Right hindlimb (tissue), 1 donor: ENCODE measurements around the gene EFCAB11.
A peak's percentile ranks its signal among the peaks of the same experiment; 100 is the strongest.
"Not testable (repeated sequence)": the region's sequence is repeated elsewhere in the genome, so short reads cannot be mapped to it uniquely, and the experiment has no call there.

Experiments
- DNase-seq: peaks from one replicate; pipeline ENCODE4 v3.0.0-alpha.2; 2018

Gene EFCAB11

GRCh38 chr14:89910691-89911009, 43.9 kb downstream of the EFCAB11 start:
- no peak for DNase-seq

GRCh38 chr14:89909586-89909985, 44.9 kb downstream of the EFCAB11 start:
- DNase-seq = no peak

GRCh38 chr14:89908712-89909450, 45.6 kb downstream of the EFCAB11 start:
- DNase-seq = no peak

GRCh38 chr14:89907655-89908054, 46.9 kb downstream of the EFCAB11 start:
- DNase-seq = no peak

- no peak for DNase-seq
Observed at GRCh38 chr14:89906000-89906399, 48.5 kb downstream of the EFCAB11 start.

- DNase-seq = no peak
Observed at GRCh38 chr14:89903340-89903952, 51.1 kb downstream of the EFCAB11 start.

GRCh38 chr14:89902881-89903280, 51.6 kb downstream of the EFCAB11 start:
- no peak for DNase-seq

- DNase-seq = no peak
Observed at GRCh38 chr14:89900802-89901201, 53.7 kb downstream of the EFCAB11 start.

GRCh38 chr14:89899917-89900663, 54.4 kb downstream of the EFCAB11 start:
- DNase-seq = peak; percentile 60

GRCh38 chr14:89899291-89899690, 55.2 kb downstream of the EFCAB11 start:
- no peak for DNase-seq

- DNase-seq = not testable (repeated sequence)
Observed at GRCh38 chr14:89893388-89893787, 61.1 kb downstream of the EFCAB11 start.

- no peak for DNase-seq
Observed at GRCh38 chr14:89892953-89893352, 61.6 kb downstream of the EFCAB11 start.

GRCh38 chr14:89891721-89892120, 62.8 kb downstream of the EFCAB11 start:
- DNase-seq = not testable (repeated sequence)

GRCh38 chr14:89891055-89891454, 63.5 kb downstream of the EFCAB11 start:
- DNase-seq = no peak

- DNase-seq = no peak
Observed at GRCh38 chr14:89890589-89890988, 63.9 kb downstream of the EFCAB11 start.

- no peak for DNase-seq
Observed at GRCh38 chr14:89889626-89890025, 64.9 kb downstream of the EFCAB11 start.

GRCh38 chr14:89884761-89885160, 69.8 kb downstream of the EFCAB11 start:
- DNase-seq = no peak

- no peak for DNase-seq
Observed at GRCh38 chr14:89881839-89882238, 72.7 kb downstream of the EFCAB11 start.

GRCh38 chr14:89874091-89874490, 80.4 kb downstream of the EFCAB11 start:
- not testable (repeated sequence) for DNase-seq

GRCh38 chr14:89870316-89870715, 84.2 kb downstream of the EFCAB11 start:
- DNase-seq = no peak

GRCh38 chr14:89869606-89870005, 84.9 kb downstream of the EFCAB11 start:
- no peak for DNase-seq

GRCh38 chr14:89866458-89866857, 88.1 kb downstream of the EFCAB11 start:
- no peak for DNase-seq

- no peak for DNase-seq
Observed at GRCh38 chr14:89865153-89865552, 89.4 kb downstream of the EFCAB11 start.

- DNase-seq = no peak
Observed at GRCh38 chr14:89862856-89863255, 91.7 kb downstream of the EFCAB11 start.
